HG03175 (cell line): ENCODE measurements around the gene TMEM273.

Experiments used
- ATAC-seq: cut with Tn5 transposase; IDR thresholded peaks from one replicate; pipeline ENCODE4 v1.9.1; 2021; ENCODE audit warnings: mild to moderate bottlenecking, moderate library complexity; ENCODE audit not compliant: unreplicated experiment

TMEM273 gene

DNA sequence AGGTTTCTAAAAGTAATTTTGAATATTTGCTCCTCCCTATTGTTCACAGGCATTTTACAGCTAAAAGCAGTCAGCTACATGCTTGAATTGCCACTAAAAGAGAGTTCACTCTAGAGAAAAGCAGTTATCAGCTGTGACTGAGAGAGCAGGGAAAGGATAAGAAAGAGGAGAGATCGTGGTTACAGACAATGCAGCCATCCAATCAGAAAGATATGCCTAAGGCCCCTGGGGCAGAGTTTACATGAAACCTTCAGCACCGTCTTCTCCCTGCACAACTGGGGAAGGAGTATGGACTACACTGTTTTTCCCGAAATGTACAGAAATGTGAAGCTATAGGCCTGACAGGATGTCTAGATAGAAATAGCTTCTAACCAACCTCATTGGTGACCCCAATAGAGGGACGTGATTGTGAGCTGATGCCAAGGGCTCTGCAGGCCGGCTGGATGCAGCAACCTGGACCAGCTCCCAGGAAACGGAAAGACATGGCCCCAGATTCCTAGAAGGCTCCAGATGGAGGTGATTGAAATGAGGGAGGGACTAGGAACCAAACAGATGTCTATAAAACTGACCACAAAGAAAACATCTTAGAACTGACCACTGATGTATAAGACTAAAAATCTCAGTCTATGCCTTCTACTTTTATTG is 69.6 kb downstream of the TMEM273 start:
- no peak for ATAC-seq

DNA sequence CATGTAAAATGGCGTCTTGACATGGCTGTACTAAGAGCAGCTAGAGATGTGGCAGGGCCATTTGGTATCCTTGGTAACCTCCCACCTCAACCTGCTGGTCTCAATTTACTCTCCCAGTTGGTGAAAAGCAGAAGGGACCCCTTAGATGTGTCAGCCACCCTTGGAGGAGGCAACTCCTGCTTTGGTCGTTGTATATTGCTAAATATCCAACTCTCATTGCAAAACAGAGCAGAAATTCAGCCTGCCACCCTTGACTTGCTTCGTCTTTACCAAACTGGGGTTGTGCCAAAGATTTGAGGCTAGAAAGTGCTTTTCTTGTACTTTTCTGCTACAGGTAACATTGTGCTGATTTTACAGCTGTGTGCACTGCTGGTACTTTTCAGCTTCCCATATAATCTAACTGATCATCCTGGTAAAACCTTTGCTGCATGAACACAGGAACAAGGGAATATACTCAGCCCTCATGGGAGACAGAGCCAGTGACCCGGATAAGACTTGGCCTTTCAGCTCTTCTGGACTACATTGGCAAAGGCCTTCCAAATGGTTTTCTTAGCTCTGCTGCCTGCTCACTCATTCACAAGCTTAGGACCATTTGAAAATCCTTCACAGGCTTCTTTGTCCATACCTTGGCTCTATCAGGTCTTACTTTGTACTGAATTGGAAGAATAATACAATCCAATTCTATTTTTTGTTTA is 70.7 kb downstream of the TMEM273 start:
- ATAC-seq, result no peak

DNA sequence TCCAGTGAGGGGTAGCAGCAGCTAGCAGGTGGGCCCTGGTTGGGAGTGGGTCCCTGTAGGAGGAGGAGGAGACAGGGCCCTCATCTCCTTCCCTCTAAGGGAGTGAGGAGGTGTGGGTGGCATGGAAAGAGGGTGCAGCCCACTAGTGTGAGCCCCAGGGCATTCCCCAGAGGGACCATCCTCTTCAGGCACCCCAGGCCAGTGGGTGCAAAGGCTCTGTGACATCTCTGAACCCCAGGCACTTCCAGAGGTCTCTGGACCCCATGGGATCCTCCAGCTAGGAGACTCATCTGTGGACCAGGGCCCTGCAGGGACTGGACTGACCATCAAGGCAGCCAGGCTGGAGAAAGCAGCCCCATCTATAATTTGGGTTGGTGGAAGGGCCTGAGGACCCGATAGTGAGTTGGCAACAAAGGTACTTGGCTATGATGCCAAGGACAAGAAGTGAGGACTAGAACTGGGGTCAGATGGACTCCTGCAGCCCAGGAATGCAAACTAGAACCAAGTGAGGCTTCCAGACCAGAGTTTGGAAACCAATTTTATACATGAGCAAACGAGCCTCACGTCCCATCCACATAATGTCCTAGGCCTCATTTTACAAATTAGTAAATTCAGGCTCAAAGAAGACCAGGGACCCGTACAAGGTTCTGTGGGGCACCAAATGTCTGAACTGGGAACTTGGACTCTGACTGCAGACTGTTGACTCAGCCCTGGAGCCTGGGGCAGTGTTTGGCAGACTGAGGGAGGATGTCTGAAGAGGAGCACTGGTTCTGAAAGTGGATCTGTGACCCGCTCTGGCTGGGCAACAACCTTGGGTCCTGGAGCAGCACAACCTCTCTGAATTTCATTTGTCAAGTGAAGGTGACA is 71.4 kb downstream of the TMEM273 start:
- no peak for ATAC-seq

DNA sequence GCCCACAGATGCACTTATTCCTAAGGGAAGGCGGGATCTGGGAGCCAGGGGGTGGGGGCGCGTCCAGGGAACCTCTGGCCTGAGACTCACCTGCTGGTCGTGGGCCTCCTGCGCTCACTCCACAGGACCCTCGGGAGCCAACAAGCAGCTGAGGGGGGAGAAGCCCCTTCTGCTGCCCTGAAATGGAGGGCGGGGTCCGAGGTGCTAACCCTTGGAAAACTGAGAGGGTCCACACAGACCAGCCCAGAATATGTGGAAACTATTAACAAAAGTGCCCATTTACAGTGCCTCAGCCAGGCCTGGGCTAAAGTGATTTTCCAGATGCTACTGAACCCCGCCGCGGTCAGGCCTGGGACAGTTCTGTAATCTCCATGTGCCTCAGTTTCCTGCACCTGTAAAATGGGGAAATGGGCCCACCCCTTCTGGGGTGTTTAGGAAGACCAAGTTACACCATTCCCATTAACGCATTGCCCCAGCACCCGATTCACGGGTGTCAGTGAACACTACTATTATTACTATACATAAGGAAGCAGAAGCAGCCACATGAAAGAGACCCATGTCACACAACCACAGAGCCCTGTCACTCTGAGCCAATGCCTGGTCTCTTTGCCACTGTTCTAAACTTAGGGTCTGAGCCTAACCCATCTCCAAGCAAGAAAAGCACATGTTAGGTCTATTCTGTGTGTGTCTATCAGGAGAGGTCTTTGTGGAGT is 72.2 kb downstream of the TMEM273 start:
- no peak for ATAC-seq

DNA sequence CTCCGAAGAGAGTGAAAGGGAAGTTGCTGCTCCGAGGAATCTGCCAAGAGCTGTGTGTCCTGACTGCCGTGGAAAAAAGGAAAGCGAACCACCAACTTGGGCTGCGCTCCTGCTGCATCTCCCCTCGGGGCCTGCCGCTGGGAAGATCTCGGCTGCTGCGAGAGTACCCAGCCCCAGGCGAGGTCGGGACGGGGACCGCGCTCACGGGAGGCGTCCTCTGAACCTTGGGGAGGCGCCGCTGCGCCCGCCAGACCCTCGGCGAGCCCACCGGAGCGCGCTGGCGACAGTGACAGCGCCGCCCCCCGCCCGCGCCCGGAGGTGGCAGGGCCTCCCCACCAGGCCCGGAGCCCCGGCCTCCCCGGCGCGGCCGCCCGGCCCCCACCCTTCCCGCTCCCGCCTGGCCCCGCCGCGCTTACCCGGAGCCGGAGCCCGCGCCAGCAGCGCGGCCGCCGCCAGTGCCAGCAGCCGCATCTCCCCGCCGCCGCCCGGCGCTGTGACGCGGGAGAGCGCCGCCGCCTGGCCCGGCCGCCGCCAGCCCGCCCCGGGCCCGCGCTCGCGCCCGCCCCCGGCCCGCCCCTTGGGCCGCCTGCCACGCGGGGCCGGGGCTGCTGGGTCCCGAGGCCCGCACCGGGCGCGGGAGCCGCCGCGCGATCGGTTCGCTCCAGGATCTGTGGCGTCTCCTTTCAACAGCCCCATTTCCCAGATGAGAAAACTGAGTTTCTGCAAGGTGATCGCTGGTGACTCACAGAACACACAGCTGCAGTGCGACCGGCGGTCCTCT is 73.0 kb downstream of the TMEM273 start, which contains the start of gene VSTM4:
Gene VSTM4, minus strand, starts transcription at position 508 of the 781 bp plus-strand sequence. Its CDS starts 37 bp downstream, at position 471.
- peak; percentile 49 for ATAC-seq

DNA sequence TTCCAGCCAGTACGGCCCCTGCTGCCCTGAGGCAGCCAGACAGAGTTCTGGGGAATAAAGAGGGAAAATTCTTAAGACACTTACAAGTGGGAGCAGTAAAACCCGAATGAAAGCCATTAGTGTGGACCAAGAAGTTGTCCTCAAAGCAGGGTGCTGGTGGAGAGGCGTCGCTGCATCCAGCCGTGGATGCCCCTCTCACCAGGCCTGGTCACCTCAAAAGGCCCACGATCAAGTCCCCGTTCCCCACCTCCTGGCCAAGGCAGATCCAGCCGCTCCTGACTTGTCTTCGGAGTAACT is 73.5 kb downstream of the TMEM273 start:
- no peak for ATAC-seq

DNA sequence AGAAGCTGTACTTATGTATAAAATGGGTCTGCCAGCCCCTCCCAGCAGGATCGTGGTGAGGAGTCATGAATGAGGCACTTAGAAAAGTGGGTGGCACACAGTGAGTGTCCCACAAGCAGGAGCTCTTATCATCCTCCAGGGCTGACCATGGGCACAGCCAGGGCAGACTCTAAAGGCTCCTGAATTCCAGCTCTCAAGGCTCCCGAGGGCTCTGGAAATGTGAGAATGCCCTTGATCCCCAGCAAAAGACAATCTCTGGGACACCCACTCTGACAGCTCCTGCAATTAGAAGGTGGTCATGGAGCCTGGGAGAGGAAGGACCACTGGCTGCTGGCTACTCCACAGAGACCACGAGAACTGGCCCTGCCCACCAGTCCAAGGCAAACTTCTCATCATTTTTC is 74.5 kb downstream of the TMEM273 start:
- ATAC-seq, result no peak

DNA sequence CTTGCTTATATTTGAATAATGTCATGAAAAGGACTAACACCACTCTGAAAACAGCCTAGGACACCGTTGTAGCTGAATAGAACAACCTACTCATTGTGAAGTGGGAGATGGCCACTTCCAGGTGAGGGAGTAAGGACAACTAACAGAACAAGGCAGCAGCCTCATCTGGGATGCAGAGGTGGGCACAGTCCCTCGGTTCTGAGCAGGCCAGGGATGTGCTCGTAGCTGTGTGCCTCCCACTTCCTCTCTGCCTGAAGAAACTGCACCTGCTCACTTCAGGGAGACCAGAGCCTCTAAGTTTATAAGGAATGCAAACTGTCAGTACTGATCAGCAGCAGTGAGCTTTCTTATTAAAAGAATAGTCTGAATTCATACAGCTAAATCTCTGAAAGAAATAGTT is 75.3 kb downstream of the TMEM273 start:
- no peak for ATAC-seq

DNA sequence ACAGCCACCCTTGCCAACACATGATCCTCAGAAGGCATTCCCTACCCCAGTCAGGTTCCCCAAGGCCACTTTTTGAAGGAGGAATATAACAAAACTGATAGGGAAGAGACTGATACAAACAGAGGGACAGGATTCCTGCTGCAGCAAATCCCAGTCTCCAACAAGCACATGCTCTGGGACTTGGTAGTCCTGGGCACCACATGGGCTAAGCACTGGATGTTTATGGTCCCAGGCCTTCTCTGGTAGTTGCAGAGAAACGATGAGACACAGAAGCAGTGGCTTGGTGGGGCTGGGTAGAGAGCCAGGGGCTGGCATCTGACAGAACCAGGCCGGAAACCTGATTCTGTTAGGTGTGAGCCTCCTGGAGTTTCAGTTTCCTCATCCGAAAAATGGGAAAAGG is 76.1 kb downstream of the TMEM273 start:
- no peak for ATAC-seq

DNA sequence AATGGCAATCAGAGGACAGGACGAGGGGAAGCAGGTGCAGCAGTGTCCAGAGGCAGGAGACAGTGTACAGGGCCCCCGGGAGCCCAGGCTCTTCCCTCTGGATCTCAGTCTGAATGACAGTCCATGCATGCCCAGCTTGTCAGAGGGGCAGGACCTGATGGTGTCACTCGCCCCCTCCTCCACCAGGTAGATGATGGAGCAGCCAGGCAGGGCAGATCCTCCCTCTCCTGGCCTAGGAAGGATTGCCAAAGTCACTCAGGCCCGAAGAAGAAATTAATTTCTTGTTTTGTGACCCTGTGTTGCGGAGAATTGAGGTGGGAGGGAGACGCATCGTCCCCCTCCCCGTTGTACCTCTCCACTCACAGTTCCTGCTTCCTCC is 76.9 kb downstream of the TMEM273 start:
- ATAC-seq, result no peak

DNA sequence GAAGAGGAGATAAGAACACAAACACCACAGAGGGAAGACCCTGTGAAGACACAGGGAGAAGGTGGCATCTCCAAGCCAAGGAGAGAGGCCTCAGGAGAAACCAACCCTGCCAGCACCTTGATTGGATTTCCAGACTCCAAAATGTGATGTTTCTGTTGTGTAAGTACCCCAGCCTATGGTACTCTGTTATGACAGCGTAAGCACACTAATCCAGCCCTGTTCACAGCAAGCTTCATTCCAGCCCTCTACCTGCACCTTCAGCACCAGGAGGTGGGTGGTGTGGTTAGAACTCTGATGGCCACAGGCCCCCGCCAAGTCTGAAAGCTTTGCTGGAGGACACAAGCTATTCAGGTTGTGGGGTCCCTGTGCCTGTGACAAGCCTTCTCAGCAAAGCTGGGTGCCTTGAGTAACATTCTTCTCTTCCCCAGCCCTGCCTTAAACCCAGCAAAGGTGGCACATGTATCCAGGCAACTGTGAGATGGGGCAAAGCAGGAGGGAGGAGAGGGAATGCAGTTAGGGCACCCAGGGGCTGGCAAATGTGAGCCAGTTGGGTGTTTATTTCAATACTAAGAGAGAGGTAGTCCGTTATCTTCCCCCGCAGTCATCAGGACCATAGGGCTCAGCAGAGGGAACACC is 77.4 kb downstream of the TMEM273 start:
- ATAC-seq, result no peak

DNA sequence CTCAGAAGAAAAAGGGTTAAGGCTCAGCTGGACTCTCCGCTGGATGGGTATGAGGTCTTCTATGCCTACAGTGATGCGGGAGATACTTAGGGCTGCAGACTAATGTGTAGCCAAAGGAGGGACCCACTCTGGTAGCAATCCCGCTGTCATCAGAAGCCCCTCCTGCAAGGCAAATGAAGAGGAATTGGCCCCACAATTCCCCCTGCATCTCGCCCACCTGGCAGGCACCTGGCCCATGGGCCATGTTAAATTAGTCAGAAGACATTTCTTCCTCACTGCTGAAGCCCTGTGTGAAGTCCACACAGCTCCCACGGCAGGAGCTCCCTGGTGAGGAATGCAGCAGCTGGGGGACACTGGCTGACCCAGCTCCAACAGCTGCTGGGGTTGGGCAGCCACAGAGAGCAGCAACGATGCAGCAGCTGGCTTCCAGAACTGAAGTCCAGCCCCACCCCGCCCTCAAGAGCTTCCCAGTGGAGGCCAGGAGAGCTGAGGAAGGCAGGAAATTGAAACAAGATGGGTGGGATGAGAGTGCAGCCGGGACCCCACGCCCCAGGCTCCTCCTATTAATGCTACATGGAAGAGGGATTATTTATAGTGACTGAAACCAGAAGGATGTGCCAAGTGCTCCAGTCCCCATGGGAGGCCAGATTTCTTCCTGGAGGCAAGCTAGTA is 78.4 kb downstream of the TMEM273 start:
- ATAC-seq, result no peak

DNA sequence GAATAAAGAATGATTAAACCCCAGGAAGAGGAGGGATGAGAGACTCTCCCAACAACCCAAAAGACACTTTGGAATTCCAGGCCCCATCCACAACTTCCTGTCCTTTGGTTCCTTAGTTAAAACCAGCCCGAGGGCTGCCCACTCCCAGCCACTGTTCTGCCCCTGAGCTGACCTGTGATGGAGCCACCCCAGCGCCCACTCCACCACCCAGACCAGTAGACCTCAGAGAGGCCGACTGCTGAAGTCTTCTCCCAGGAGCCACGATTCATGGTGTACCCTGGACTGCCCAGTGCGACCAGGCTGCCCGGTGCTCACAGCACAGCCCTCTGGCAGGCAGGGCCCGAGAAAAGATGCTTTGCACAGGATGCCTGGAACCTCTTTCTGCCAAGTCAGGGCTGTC is 79.5 kb downstream of the TMEM273 start:
- ATAC-seq, result no peak

DNA sequence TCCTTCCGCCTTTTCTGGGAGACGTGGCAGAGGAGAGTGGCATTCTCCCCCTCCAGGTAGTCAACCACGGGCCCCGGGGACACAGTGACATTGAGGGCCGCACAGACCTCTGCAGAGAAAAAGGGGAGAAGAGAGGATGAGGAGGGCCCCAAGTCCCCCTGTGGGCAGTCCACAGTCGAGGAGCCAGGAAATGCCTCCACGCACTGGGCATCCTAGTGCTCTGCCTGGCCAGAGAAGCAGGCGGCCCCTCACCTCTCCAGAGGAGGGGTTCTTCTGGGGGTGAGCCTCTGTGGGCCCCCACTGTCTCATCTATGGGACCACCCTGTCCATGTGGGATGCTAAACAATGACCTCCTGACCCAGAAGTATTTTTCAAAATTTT is 80.3 kb downstream of the TMEM273 start:
- no peak for ATAC-seq

DNA sequence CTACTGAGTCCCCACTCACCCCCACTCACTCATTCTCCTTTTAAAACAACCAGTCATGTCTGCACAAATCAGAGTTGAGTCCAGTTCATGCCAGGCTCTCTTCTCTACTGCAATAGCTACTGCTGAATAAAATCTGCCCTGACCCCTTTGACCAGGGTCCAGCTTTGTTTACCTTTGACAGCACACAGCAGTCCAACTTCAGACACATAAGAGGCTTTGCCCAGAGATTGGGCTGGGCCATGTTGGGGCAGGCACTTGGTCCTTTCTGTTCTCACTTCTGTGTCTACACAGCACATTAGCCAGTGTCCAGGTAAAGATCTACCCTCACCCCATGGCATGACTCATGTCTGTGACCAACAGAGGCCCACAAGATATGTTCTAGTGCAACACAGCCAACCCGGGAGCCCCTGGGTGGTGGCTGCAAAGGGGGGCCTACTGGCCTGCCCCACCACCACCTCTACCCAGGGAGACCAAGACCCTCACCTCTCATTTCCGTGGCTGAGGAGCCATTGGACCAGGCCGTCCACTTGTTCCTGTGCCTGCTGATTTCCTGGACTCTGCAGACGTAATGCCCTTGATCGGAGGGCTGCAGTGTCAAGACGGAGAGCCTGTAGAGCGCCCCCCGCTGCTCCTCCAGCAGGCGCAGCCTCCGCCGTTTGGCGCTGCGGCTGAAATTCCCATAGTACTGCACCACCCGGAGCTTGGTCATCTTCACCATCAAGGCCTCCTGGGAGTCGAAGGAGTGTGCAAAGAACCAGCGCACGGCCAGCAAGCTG is 80.9 kb downstream of the TMEM273 start:
- ATAC-seq, result no peak

DNA sequence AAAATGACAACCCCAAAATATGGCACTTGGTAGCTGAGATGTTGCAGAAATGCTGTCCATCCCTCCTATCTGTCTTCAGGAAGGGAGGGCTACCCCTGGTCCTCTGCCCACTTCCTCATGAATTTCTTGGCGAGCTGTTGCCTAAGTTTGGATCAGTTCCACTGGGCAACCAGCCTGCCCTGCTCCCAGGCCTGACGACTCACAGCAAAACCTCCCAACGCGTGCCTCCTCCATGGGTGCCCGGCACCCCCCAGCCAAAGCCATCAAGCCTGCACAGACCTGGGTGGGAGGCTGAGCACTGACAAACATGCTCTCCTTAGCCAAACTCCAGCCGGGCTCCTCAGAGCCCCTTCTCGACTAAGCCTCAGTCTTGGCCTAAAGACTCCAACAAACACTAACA is 81.7 kb downstream of the TMEM273 start:
- ATAC-seq, result no peak

DNA sequence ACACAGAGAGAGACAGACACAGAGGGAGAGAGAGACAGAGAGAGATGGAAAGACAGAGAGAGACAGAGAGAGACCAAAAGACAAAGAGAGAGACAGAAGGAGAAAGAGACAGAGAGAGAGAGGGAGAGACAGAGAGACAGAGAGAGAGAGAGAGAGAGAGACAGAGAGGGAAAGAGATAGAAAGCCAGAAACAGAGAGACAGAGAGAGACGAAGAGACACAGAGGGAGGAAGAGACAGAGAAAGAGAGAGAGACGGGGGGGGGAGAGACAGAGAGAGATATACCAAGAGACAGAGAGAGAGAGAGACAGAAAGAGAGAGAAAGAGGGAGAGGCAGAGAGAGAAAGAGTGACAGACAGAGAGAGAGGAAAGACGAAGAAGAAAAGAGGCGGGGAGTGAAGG is 83.1 kb downstream of the TMEM273 start:
- ATAC-seq, result no peak
